ENCODE measurements around the gene DISC1.
"Not testable (repeated sequence)": the region's sequence is repeated elsewhere in the genome, so short reads cannot be mapped to it uniquely, and the experiment has no call there.

DNA sequence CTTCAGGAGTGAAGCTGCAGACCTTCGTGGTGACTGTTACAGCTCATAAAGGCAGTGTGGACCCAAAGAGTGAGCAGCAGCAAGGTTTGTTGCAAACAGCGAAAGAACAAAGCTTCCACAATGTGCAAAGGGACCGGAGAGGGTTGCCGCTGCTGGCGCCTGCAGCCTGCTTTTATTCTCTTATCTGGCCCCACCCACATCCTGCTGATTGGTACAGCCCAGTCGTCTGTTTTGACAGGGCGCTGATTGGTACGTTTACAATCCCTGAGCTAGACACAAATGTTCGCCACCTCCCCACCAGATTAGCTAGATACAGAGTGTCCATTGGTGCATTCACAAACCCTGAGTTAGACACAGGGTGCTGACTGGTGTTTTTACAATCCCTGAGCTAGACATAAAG, 14.9 kb downstream of the DISC1 start:
- TF ChIP-seq, protein P1, sequence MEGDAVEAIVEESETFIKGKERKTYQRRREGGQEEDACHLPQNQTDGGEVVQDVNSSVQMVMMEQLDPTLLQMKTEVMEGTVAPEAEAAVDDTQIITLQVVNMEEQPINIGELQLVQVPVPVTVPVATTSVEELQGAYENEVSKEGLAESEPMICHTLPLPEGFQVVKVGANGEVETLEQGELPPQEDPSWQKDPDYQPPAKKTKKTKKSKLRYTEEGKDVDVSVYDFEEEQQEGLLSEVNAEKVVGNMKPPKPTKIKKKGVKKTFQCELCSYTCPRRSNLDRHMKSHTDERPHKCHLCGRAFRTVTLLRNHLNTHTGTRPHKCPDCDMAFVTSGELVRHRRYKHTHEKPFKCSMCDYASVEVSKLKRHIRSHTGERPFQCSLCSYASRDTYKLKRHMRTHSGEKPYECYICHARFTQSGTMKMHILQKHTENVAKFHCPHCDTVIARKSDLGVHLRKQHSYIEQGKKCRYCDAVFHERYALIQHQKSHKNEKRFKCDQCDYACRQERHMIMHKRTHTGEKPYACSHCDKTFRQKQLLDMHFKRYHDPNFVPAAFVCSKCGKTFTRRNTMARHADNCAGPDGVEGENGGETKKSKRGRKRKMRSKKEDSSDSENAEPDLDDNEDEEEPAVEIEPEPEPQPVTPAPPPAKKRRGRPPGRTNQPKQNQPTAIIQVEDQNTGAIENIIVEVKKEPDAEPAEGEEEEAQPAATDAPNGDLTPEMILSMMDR (IDR thresholded peaks at IDR 0.05) = not testable (repeated sequence)
- not testable (repeated sequence) for TF ChIP-seq TCF7L2 (IDR thresholded peaks at IDR 0.05; ENCODE audit: low read depth, low read length); POLR2AphosphoS5 (IDR thresholded peaks at IDR 0.05; ENCODE audit: low read depth, low read length); SIN3A (IDR thresholded peaks at IDR 0.05; ENCODE audit: borderline replicate concordance, insufficient read depth, low read depth, low read length)
- TF ChIP-seq, protein P2, sequence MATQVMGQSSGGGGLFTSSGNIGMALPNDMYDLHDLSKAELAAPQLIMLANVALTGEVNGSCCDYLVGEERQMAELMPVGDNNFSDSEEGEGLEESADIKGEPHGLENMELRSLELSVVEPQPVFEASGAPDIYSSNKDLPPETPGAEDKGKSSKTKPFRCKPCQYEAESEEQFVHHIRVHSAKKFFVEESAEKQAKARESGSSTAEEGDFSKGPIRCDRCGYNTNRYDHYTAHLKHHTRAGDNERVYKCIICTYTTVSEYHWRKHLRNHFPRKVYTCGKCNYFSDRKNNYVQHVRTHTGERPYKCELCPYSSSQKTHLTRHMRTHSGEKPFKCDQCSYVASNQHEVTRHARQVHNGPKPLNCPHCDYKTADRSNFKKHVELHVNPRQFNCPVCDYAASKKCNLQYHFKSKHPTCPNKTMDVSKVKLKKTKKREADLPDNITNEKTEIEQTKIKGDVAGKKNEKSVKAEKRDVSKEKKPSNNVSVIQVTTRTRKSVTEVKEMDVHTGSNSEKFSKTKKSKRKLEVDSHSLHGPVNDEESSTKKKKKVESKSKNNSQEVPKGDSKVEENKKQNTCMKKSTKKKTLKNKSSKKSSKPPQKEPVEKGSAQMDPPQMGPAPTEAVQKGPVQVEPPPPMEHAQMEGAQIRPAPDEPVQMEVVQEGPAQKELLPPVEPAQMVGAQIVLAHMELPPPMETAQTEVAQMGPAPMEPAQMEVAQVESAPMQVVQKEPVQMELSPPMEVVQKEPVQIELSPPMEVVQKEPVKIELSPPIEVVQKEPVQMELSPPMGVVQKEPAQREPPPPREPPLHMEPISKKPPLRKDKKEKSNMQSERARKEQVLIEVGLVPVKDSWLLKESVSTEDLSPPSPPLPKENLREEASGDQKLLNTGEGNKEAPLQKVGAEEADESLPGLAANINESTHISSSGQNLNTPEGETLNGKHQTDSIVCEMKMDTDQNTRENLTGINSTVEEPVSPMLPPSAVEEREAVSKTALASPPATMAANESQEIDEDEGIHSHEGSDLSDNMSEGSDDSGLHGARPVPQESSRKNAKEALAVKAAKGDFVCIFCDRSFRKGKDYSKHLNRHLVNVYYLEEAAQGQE (IDR thresholded peaks at IDR 0.05; ENCODE audit: insufficient read depth in 1 of 2, low read depth in 2 of 2, low read length in 1 of 2) = not testable (repeated sequence)
